Thoracic aorta (tissue), 2 donors: Measurements from ENCODE around the gene SLC5A6. TPM values are rescaled to one million over a fixed set of nuclear protein-coding genes. Genes with fewer than 3 reads are reported as not detected.
"Not testable (repeated sequence)": the region's sequence is repeated elsewhere in the genome, so short reads cannot be mapped to it uniquely, and the experiment has no call there.

Experiments
- ATAC-seq: fragments of 150-250 bp; one replicate; pipeline ENCODE4 v1.8.0; 2017; ENCODE audit warnings: low read depth; ENCODE audit not compliant: insufficient number of reproducible peaks, low FRiP score
- DNase-seq: peaks from one replicate; pipeline ENCODE4 v3.0.0-alpha.2; 2020; ENCODE audit warnings: low spot score
- H3K27ac ChIP-seq, 2 donors: fragments of 200-600 bp; sonication (generic); 1 replicate in 1 of 2; 2 replicates in 1 of 2; pipeline ENCODE4 v1.5.1; 2016; ENCODE audit warnings: mild to moderate bottlenecking in 2 of 2, moderate library complexity in 2 of 2
- H3K27me3 ChIP-seq: fragments of 200-600 bp; sonication (generic); replicated peaks from 2 replicates; pipeline ENCODE4 v1.6.0; 2016; ENCODE audit warnings: mild to moderate bottlenecking; ENCODE audit not compliant: insufficient read depth
- H3K36me3 ChIP-seq: fragments of 200-600 bp; sonication (generic); one replicate; pipeline ENCODE4 v1.5.1; 2016
- H3K4me1 ChIP-seq, 2 donors: fragments of 200-600 bp; sonication (generic); 1 replicate in 1 of 2; 2 replicates in 1 of 2; pipeline versions ENCODE4 v1.5.1 to v1.6.0; 2016; ENCODE audit warnings: low read depth in 2 of 2, mild to moderate bottlenecking in 1 of 2; ENCODE audit not compliant: control insufficient read depth in 1 of 2
- H3K4me3 ChIP-seq: fragments of 200-600 bp; sonication (generic); 2 replicates; pipeline ENCODE4 v1.5.1; 2016; ENCODE audit warnings: mild to moderate bottlenecking
- H3K9me3 ChIP-seq: fragments of 200-600 bp; sonication (generic); 2 replicates; pipeline ENCODE4 v1.5.1; 2016
- CTCF ChIP-seq: fragments of 200-600 bp; sonication (generic); IDR thresholded peaks from one replicate; pipeline ENCODE4 v1.5.1; 2019; ENCODE audit warnings: antibody characterized with exemption
- total RNA-seq, 2 donors: library from RNA; depleted of rRNA; stranded (reverse); fragments of >200 nt; gene quantifications; one replicate each; pipeline versions ENCODE4 v1.1.0 to v1.2.3, GENCODE V29; 2016

The SLC5A6 gene
- total RNA-seq, 2 donors from 2014 or later: 26.0 to 51.2 TPM

GRCh38 chr2:27182346-27182745 lies 29.7 kb downstream of the SLC5A6 start:
- Histone ChIP-seq H3K27ac (no peak overlapping the region), H3K4me3 (no peak overlapping the region), H3K27me3 (no peaks in the 10 kb centered on the region), H3K36me3 (no peaks in the 10 kb centered on the region), H3K9me3 (no peaks in the 10 kb centered on the region), H3K4me1 (peaks cover 13 to 22% of the 10 kb centered on the region in 2 donors)
- DNase-seq: no peak
- ATAC-seq: no peak
- TF ChIP-seq CTCF: no peak

- ATAC-seq (no peak), DNase-seq (no peak)
- H3K27ac ChIP-seq: no peak overlapping the region
- peaks cover 2 to 3% of the 10 kb centered on the region in 2 donors for H3K4me1 ChIP-seq
- no peaks in the 10 kb centered on the region for H3K27me3 ChIP-seq
- H3K9me3 ChIP-seq: no peaks in the 10 kb centered on the region
- no peaks in the 10 kb centered on the region for H3K36me3 ChIP-seq
- TF ChIP-seq CTCF: no peak
- no peak overlapping the region for H3K4me3 ChIP-seq
These were observed 32.6 kb downstream of the SLC5A6 start for GRCh38 chr2:27179344-27180000.

GRCh38 chr2:27178469-27178868 lies 33.6 kb downstream of the SLC5A6 start:
- no peak for TF ChIP-seq CTCF
- no peaks in the 10 kb centered on the region for H3K27me3 ChIP-seq
- no peak for DNase-seq
- H3K36me3 ChIP-seq: no peaks in the 10 kb centered on the region
- no peak for ATAC-seq
- H3K4me3 ChIP-seq: no peak overlapping the region
- no peaks in the 10 kb centered on the region for H3K9me3 ChIP-seq
- no peaks in the 10 kb centered on the region for H3K4me1 ChIP-seq
- H3K27ac ChIP-seq: no peak overlapping the region

GRCh38 chr2:27177441-27178351 lies 34.4 kb downstream of the SLC5A6 start:
- TF ChIP-seq CTCF: no peak
- Histone ChIP-seq H3K27ac (no peak overlapping the region), H3K27me3 (no peaks in the 10 kb centered on the region), H3K4me3 (no peak overlapping the region), H3K36me3 (no peaks in the 10 kb centered on the region), H3K9me3 (no peaks in the 10 kb centered on the region), H3K4me1 (no peaks in the 10 kb centered on the region)
- ATAC-seq (no peak), DNase-seq (no peak)

GRCh38 chr2:27175781-27176180 lies 36.3 kb downstream of the SLC5A6 start:
- not testable (repeated sequence) for H3K4me3 ChIP-seq, DNase-seq, H3K27me3 ChIP-seq, H3K36me3 ChIP-seq, ATAC-seq, H3K4me1 ChIP-seq, H3K9me3 ChIP-seq, H3K27ac ChIP-seq
